Suprapubic skin (tissue), 4 donors: ENCODE measurements around the gene NRTN. TPM values are rescaled to one million over a fixed set of nuclear protein-coding genes. Genes with fewer than 3 reads are reported as not detected.

ENCODE experiments used
- DNase-seq, 2 donors: peaks; one replicate each; pipeline ENCODE4 v3.0.0-alpha.2; 2019; ENCODE audit warnings: low spot score in 2 of 2
- H3K27ac ChIP-seq: fragments of 200-600 bp; sonication (generic); one replicate; pipeline ENCODE4 v1.5.1; 2019
- H3K27me3 ChIP-seq: fragments of 200-600 bp; sonication (generic); one replicate; pipeline ENCODE4 v1.5.1; 2019
- H3K36me3 ChIP-seq: fragments of 200-600 bp; sonication (generic); one replicate; pipeline ENCODE4 v1.5.1; 2019
- H3K4me1 ChIP-seq: fragments of 200-600 bp; sonication (generic); one replicate; pipeline ENCODE4 v1.5.1; 2019
- H3K4me3 ChIP-seq: fragments of 200-600 bp; sonication (generic); one replicate; pipeline ENCODE4 v1.5.1; 2019; ENCODE audit warnings: mild to moderate bottlenecking
- H3K9me3 ChIP-seq: fragments of 200-600 bp; sonication (generic); one replicate; pipeline ENCODE4 v1.5.1; 2019
- CTCF ChIP-seq, 2 donors: fragments of 200-600 bp in 1 of 2; fragments of 450-650 bp in 1 of 2; sonication (generic) in 1 of 2; IDR thresholded peaks; one replicate each; pipeline ENCODE4 v1.5.1; 2016 to 2019; ENCODE audit warnings: antibody characterized with exemption in 2 of 2, mild to moderate bottlenecking in 1 of 2, moderate library complexity in 1 of 2
- EP300 ChIP-seq: sonication (generic); formaldehyde crosslinking; IDR thresholded peaks from one replicate; pipeline ENCODE4 v1.6.1; 2017; ENCODE audit warnings: antibody characterized with exemption
- POLR2A ChIP-seq, 2 donors: fragments of 450-650 bp; IDR thresholded peaks; one replicate each; pipeline ENCODE4 v1.6.1; 2017; ENCODE audit warnings: antibody characterized with exemption in 2 of 2, mild to moderate bottlenecking in 2 of 2, moderate library complexity in 2 of 2
- POLR2AphosphoS5 ChIP-seq, 3 donors: sonication (generic); formaldehyde crosslinking; IDR thresholded peaks; one replicate each; pipeline ENCODE4 v1.6.1; 2017; ENCODE audit warnings: antibody characterized with exemption in 3 of 3
- WGBS: methylation state at CpG from one replicate; pipeline ENCODE4 v1.1.5; 2018; 5-methylcytosine and 5-hydroxymethylcytosine counted together
- total RNA-seq, 4 donors: library from RNA; depleted of rRNA; stranded (reverse); fragments of >200 nt; gene quantifications; one replicate each; pipeline ENCODE4 v1.1.0, GENCODE V29; 2016

Gene NRTN
- total RNA-seq, 4 donors from 2014 or later, result 3.7 to 9.1 (median 6.6) TPM

GRCh38 chr19:5828661-5829566 lies 24.0 kb downstream of the NRTN start:
- H3K4me1 ChIP-seq, result peaks cover 35% of the 10 kb centered on the region
- TF ChIP-seq POLR2A (IDR thresholded peaks at IDR 0.05) (no peak), EP300 (no peak)
- H3K27me3 ChIP-seq, result peaks cover 5% of the 10 kb centered on the region
- WGBS, result 8% methylated on average over 9 of the region's 47 CpGs
- H3K27ac ChIP-seq, result peak overlapping the region; percentile 81
- DNase-seq, result no peak
- H3K4me3 ChIP-seq, result peak overlapping the region; percentile 54
- no peaks in the 10 kb centered on the region for H3K9me3 ChIP-seq
- no peaks in the 10 kb centered on the region for H3K36me3 ChIP-seq

- H3K4me3 ChIP-seq, result peak overlapping the region; percentile 54
- peaks cover 35% of the 10 kb centered on the region for H3K4me1 ChIP-seq
- no peaks in the 10 kb centered on the region for H3K9me3 ChIP-seq
- 54% methylated on average over 16 of the region's 34 CpGs for WGBS
- DNase-seq, result no peak
- no peaks in the 10 kb centered on the region for H3K36me3 ChIP-seq
- no peak overlapping the region for H3K27ac ChIP-seq
- no peak for TF ChIP-seq POLR2A (IDR thresholded peaks at IDR 0.05)
- no peak for TF ChIP-seq EP300
- TF ChIP-seq POLR2AphosphoS5 (IDR thresholded peaks at IDR 0.05), result no peak
- TF ChIP-seq CTCF (IDR thresholded peaks at IDR 0.05), result no peak
- peaks cover 5% of the 10 kb centered on the region for H3K27me3 ChIP-seq
Observed at GRCh38 chr19:5829567-5830310, 24.9 kb downstream of the NRTN start.

- Histone ChIP-seq H3K36me3 (no peaks in the 10 kb centered on the region), H3K27me3 (peaks cover 5% of the 10 kb centered on the region), H3K27ac (no peak overlapping the region), H3K4me3 (no peak overlapping the region), H3K9me3 (no peaks in the 10 kb centered on the region), H3K4me1 (peaks cover 29% of the 10 kb centered on the region)
- TF ChIP-seq POLR2A (IDR thresholded peaks at IDR 0.05) (no peak), POLR2AphosphoS5 (IDR thresholded peaks at IDR 0.05) (no peak), CTCF (IDR thresholded peaks at IDR 0.05) (no peak), EP300 (no peak)
- 60% methylated on average over 2 of the region's 9 CpGs for WGBS
- no peak for DNase-seq
Observed at GRCh38 chr19:5831159-5831558, 26.3 kb downstream of the NRTN start.

GRCh38 chr19:5832061-5832460 lies 27.2 kb downstream of the NRTN start:
- H3K4me3 ChIP-seq, result no peak overlapping the region
- H3K4me1 ChIP-seq, result peaks cover 20% of the 10 kb centered on the region
- TF ChIP-seq CTCF (IDR thresholded peaks at IDR 0.05) (no peak), EP300 (no peak), POLR2AphosphoS5 (IDR thresholded peaks at IDR 0.05) (no peak), POLR2A (IDR thresholded peaks at IDR 0.05) (no peak)
- no peak for DNase-seq
- H3K9me3 ChIP-seq, result no peaks in the 10 kb centered on the region
- H3K27ac ChIP-seq, result no peak overlapping the region
- WGBS, result 95% methylated on average over 17 of the region's 22 CpGs
- H3K36me3 ChIP-seq, result no peaks in the 10 kb centered on the region
- H3K27me3 ChIP-seq, result peaks cover 5% of the 10 kb centered on the region

- Histone ChIP-seq H3K9me3 (no peaks in the 10 kb centered on the region), H3K4me1 (peaks cover 16% of the 10 kb centered on the region), H3K27me3 (peaks cover 5% of the 10 kb centered on the region), H3K36me3 (no peaks in the 10 kb centered on the region), H3K27ac (no peak overlapping the region), H3K4me3 (no peak overlapping the region)
- 90% methylated on average over 6 of the region's 6 CpGs for WGBS
- DNase-seq, result no peak
- TF ChIP-seq POLR2A (IDR thresholded peaks at IDR 0.05) (no peak), CTCF (IDR thresholded peaks at IDR 0.05) (no peak), POLR2AphosphoS5 (IDR thresholded peaks at IDR 0.05) (no peak), EP300 (no peak)
Observed at GRCh38 chr19:5832527-5833216, 27.8 kb downstream of the NRTN start.
